A204.1 (cell line): ENCODE measurements around the gene CHMP2A.
"Not testable (repeated sequence)": the region's sequence is repeated elsewhere in the genome, so short reads cannot be mapped to it uniquely, and the experiment has no call there.

Experiments used
- FAIRE-seq: peaks from 2 replicates; lab custom pipeline; 2012; peaks lifted over from hg19 to GRCh38; lab: Jason Lieb, UNC

The CHMP2A gene

GRCh38 chr19:58510084-58510862 is 44.6 kb downstream of the CHMP2A start:
- FAIRE-seq: no peak

- FAIRE-seq: no peak
Observed at GRCh38 chr19:58509731-58510083, 45.2 kb downstream of the CHMP2A start.

GRCh38 chr19:58507602-58508223 is 47.2 kb downstream of the CHMP2A start:
- not testable (repeated sequence) for FAIRE-seq
